BLaER1 (cell line): ENCODE data around the gene GTF3C2.
"Not testable (repeated sequence)": the region's sequence is repeated elsewhere in the genome, so short reads cannot be mapped to it uniquely, and the experiment has no call there.

Source experiments
- H3K27ac ChIP-seq: shearing (Covaris generic); formaldehyde crosslinking; 2 replicates; pipeline ENCODE4 v1.8.1; 2022
- H3K27me3 ChIP-seq: shearing (Covaris generic); formaldehyde crosslinking; 2 replicates; pipeline ENCODE4 v1.8.1; 2022
- H3K36me3 ChIP-seq: shearing (Covaris generic); formaldehyde crosslinking; 2 replicates; pipeline ENCODE4 v1.8.1; 2022
- H3K4me1 ChIP-seq: shearing (Covaris generic); formaldehyde crosslinking; 2 replicates; pipeline ENCODE4 v1.8.1; 2022
- H3K4me2 ChIP-seq: shearing (Covaris generic); formaldehyde crosslinking; 2 replicates; pipeline ENCODE4 v1.8.1; 2022
- H3K4me3 ChIP-seq: shearing (Covaris generic); formaldehyde crosslinking; 2 replicates; pipeline ENCODE4 v1.8.1; 2022
- H3K9ac ChIP-seq: shearing (Covaris generic); formaldehyde crosslinking; 2 replicates; pipeline ENCODE4 v1.8.1; 2022
- H3K9me3 ChIP-seq: shearing (Covaris generic); formaldehyde crosslinking; 2 replicates; pipeline ENCODE4 v1.8.1; 2022
- H4K20me1 ChIP-seq: shearing (Covaris generic); formaldehyde crosslinking; 2 replicates; pipeline ENCODE4 v1.8.1; 2022
- Cebpa-rat ChIP-seq: shearing (Covaris generic); IDR thresholded peaks from 2 replicates; pipeline ENCODE4 v1.8.1; 2022

GTF3C2 gene

GRCh38 chr2:27303093-27304025 lies 53.2 kb downstream of the GTF3C2 start:
- peaks cover 23% of the 10 kb centered on the region for H3K27me3 ChIP-seq
- H3K27ac ChIP-seq: no peak overlapping the region
- H3K9ac ChIP-seq: no peak overlapping the region
- H3K36me3 ChIP-seq: peaks cover 10% of the 10 kb centered on the region
- TF ChIP-seq Cebpa-rat: no peak
- H3K9me3 ChIP-seq: no peaks in the 10 kb centered on the region
- H4K20me1 ChIP-seq: peaks cover 11% of the 10 kb centered on the region; the same call in 1 of the 2 replicates
- H3K4me3 ChIP-seq: no peak overlapping the region
- peak overlapping the region; percentile 47 for H3K4me2 ChIP-seq
- H3K4me1 ChIP-seq: peaks cover 13% of the 10 kb centered on the region

DNA sequence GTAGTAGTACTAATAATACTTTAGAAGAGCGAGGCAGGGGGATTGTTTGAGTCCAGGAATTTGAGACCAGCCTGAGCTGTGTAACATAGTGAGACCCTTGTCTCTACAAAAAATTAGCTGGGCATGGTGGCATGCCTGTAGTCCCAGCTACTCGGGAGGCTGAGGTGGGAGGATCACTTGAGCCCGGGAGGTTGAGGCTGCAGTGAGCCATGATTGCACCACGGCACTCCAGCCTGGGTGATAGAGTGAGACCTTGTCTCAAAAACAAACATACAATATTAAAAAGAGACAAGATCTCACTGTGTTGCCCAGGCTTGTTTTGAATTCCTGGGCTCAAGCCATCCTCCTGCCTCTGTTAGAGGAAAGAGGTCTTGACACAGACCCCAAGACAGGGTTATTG lies 56.0 kb downstream of the GTF3C2 start:
- H3K9me3 ChIP-seq, H3K36me3 ChIP-seq, H3K27ac ChIP-seq, H3K4me2 ChIP-seq, H3K4me3 ChIP-seq, H3K27me3 ChIP-seq, H3K9ac ChIP-seq, H4K20me1 ChIP-seq: not testable (repeated sequence)
- H3K4me1 ChIP-seq: peaks cover 13% of the 10 kb centered on the region

DNA sequence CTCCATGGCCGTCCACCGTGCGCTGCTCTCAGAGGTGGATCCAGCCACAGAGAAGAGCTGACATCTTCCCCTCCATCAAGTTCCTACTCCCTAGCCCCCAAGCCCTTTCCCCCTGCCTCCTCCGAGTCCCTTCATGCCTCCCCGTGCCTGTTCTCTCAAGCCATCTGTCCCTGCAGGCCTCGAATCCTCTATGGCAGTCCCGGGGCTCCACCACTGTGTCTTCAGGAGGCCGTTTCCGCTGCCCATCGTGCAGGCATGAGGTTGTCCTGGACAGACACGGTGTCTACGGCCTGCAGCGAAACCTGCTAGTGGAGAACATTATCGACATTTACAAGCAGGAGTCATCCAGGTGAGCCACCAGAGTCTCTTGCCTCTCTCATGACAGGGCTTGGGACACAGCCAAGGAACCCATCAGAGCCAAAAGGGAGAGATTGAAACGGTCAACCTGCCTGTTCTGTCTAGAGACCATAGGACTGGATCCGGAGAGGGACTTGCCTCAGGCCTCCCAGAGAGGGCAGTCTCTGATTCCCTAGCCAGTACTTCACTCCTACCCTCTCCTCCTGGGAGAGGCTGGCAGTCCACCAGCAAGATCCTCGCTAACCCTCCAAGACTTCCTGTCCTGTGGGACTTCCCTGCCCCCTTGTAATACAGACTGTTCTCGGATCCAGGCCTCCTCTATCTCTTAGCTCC lies 58.0 kb downstream of the GTF3C2 start:
- H3K4me2 ChIP-seq: no peak overlapping the region
- no peaks in the 10 kb centered on the region for H3K27me3 ChIP-seq
- H3K27ac ChIP-seq: no peak overlapping the region
- H3K4me3 ChIP-seq: no peak overlapping the region
- H3K9me3 ChIP-seq: no peaks in the 10 kb centered on the region
- no peaks in the 10 kb centered on the region for H3K36me3 ChIP-seq
- no peaks in the 10 kb centered on the region for H4K20me1 ChIP-seq
- no peak overlapping the region for H3K9ac ChIP-seq
- no peak for TF ChIP-seq Cebpa-rat
- H3K4me1 ChIP-seq: peaks cover 14% of the 10 kb centered on the region

DNA sequence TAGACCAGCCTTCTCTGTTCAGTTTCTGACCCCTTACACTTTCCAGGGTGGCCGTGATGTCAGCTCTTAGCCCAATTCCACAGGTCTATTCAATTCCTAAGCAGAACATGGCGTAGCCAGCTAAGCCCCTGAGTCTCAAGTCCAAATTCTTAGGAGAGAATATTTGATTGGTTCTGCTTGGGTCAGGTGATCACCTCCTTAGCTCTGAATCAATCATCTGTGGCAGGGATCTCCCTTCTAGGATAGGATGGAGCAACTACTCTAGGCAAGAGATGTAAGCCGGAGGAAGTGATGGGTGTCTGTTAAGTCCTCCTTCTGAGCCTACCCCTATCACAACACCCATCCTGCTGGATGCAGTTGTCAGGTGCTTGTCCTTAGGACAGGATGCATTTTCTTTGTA lies 59.4 kb downstream of the GTF3C2 start:
- TF ChIP-seq Cebpa-rat: no peak
- H3K4me1 ChIP-seq: peaks cover 16% of the 10 kb centered on the region
- no peak overlapping the region for H3K27ac ChIP-seq

GRCh38 chr2:27296481-27296880 lies 60.1 kb downstream of the GTF3C2 start:
- no peaks in the 10 kb centered on the region for H4K20me1 ChIP-seq
- H3K4me1 ChIP-seq: peaks cover 24% of the 10 kb centered on the region
- H3K36me3 ChIP-seq: no peaks in the 10 kb centered on the region
- H3K4me3 ChIP-seq: no peak overlapping the region
- H3K4me2 ChIP-seq: no peak overlapping the region
- TF ChIP-seq Cebpa-rat: no peak
- H3K9ac ChIP-seq: no peak overlapping the region
- H3K27me3 ChIP-seq: no peaks in the 10 kb centered on the region
- no peaks in the 10 kb centered on the region for H3K9me3 ChIP-seq
- no peak overlapping the region for H3K27ac ChIP-seq

More for the DNA sequence above, 59.4 kb downstream of the GTF3C2 start:
- Histone ChIP-seq H3K4me2 (no peak overlapping the region), H4K20me1 (no peaks in the 10 kb centered on the region), H3K4me3 (no peak overlapping the region), H3K9ac (no peak overlapping the region), H3K9me3 (no peaks in the 10 kb centered on the region), H3K27me3 (no peaks in the 10 kb centered on the region), H3K36me3 (no peaks in the 10 kb centered on the region)

DNA sequence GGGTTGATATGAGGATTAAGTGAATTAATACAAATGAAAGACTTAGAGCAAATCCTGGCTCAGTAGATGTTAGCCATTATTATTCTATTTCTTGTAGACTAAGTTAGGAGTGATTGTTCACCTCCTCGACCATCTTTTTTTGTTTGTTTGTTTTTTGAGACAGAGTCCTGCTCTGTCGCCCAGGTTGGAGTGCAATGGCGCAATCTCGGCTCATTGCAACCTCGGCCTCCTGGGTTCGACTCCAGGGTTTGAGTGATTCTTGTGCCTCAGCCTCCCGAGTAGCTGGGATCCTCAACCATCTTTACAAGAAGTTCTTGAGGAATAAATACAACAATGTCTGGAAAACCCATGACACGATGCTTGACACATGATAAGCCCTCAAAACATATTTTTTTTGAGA lies 61.6 kb downstream of the GTF3C2 start:
- Histone ChIP-seq H3K9me3 (no peaks in the 10 kb centered on the region), H3K36me3 (no peaks in the 10 kb centered on the region), H4K20me1 (no peaks in the 10 kb centered on the region), H3K27me3 (no peaks in the 10 kb centered on the region), H3K27ac (no peak overlapping the region), H3K4me1 (peaks cover 39% of the 10 kb centered on the region), H3K9ac (no peak overlapping the region), H3K4me3 (no peak overlapping the region), H3K4me2 (no peak overlapping the region)
- no peak for TF ChIP-seq Cebpa-rat

DNA sequence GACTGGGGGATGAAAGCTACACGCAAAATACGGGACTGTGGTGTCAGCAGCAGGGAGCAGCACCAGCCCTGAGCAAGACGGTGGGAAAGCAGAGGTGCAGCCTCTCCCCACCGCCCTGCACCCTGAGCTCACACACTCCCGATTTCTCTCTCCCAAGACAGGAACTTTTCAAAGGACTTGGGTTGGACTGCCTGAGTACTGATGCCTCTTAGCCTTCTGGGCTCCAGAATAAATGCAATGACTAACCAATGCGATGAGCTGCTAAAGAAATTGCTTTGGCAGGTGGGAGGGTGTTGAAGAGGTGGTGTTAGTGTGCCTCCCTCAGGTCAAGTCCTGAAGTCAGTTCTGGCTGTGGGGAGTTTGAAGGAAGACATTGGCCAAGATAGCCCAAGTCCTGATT lies 64.7 kb downstream of the GTF3C2 start:
- H3K9me3 ChIP-seq: no peaks in the 10 kb centered on the region
- H3K27me3 ChIP-seq: no peaks in the 10 kb centered on the region
- no peaks in the 10 kb centered on the region for H3K36me3 ChIP-seq
- TF ChIP-seq Cebpa-rat: no peak
- H3K9ac ChIP-seq: no peak overlapping the region
- H3K27ac ChIP-seq: peak overlapping the region; percentile 87
- no peaks in the 10 kb centered on the region for H4K20me1 ChIP-seq
- H3K4me1 ChIP-seq: peaks cover 52% of the 10 kb centered on the region
- H3K4me2 ChIP-seq: peak overlapping the region; percentile 78
- no peak overlapping the region for H3K4me3 ChIP-seq

DNA sequence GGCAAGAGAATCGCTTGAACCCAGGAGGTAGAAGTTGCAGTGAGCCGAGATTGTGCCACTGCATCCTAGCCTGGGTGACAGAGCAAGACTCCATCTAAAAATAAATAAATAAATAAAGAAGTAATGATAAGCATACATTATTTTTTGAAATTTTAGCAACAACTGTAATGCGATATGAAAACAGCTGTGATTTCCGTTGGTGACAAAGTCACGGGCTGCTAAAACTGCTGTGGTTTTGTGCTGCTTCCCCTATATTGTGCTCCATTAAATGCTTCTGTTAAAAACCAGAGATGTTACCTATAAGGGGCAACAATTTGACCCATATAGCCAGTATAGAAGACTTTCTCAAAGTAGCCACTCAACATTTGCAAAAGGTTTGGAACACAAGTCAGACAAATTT lies 66.0 kb downstream of the GTF3C2 start:
- H3K9me3 ChIP-seq: no peaks in the 10 kb centered on the region
- TF ChIP-seq Cebpa-rat: no peak
- H3K36me3 ChIP-seq: no peaks in the 10 kb centered on the region
- peak overlapping the region; percentile 78 for H3K4me2 ChIP-seq
- no peaks in the 10 kb centered on the region for H3K27me3 ChIP-seq
- peaks cover 52% of the 10 kb centered on the region for H3K4me1 ChIP-seq
- H3K27ac ChIP-seq: peak overlapping the region; percentile 87
- peak overlapping the region; percentile 63 for H3K9ac ChIP-seq
- peak overlapping the region; percentile 30; the same call in 1 of the 2 replicates for H3K4me3 ChIP-seq
- H4K20me1 ChIP-seq: no peaks in the 10 kb centered on the region

DNA sequence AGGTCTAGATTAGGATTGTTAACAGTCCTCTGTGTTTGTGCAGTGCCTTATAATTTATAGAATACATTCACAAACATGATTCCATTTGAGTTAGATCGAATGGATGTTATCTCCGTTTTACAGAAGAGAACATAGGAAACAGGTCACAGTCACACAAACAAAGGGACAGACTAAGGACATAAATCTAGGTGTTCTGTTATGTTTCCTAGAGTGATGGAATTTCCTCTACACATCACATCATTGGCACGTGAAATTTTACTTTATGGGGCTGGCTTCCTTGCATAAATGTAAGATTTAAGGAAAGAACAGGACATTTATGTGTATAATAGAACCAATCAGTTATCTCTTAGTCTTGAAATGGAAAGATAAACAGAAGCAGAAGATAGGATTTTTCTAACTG lies 68.0 kb downstream of the GTF3C2 start:
- no peak overlapping the region for H3K9ac ChIP-seq

DNA sequence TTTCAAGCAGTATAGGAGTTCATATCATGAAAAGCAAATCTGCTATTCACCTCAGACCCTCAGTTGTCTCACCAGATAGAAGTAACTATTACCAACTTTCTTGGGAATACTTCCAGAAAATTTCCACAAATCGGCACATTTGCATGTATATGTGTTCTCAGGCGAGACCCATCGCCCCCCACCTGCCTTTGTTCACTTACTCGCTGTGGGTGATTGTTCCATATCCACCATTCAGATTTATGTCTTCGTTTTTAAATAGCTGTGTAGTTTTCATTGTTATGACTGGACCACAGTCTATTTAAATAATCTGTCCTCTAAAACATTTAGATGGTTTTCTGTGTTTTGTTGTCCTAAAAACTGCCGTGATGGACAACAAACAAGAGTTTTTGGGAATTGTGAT lies 71.1 kb downstream of the GTF3C2 start:
- Histone ChIP-seq H3K27ac (no peak overlapping the region), H3K4me3 (no peak overlapping the region), H3K27me3 (no peaks in the 10 kb centered on the region), H4K20me1 (no peaks in the 10 kb centered on the region), H3K4me2 (no peak overlapping the region), H3K9me3 (no peaks in the 10 kb centered on the region), H3K4me1 (peaks cover 29% of the 10 kb centered on the region), H3K9ac (no peak overlapping the region), H3K36me3 (no peaks in the 10 kb centered on the region)
- no peak for TF ChIP-seq Cebpa-rat

More for the DNA sequence above, 68.0 kb downstream of the GTF3C2 start:
- Histone ChIP-seq H3K27ac (no peak overlapping the region), H3K9me3 (no peaks in the 10 kb centered on the region), H3K36me3 (no peaks in the 10 kb centered on the region), H4K20me1 (no peaks in the 10 kb centered on the region), H3K27me3 (no peaks in the 10 kb centered on the region), H3K4me1 (peaks cover 47% of the 10 kb centered on the region), H3K4me2 (peak overlapping the region; percentile 78; the same call in 1 of the 2 replicates), H3K4me3 (no peak overlapping the region)
- TF ChIP-seq Cebpa-rat: no peak
